KMS-11 (cell line): ENCODE results near the gene OGA.

Experiments used
- H2AFZ ChIP-seq: fragments of 200-600 bp; sonication (generic); 2 replicates; pipeline ENCODE4 v1.6.1; 2016; ENCODE audit warnings: antibody characterized with exemption, mixed run types, low read depth
- H3K27ac ChIP-seq: fragments of 200-600 bp; sonication (generic); 2 replicates; pipeline ENCODE4 v1.6.1; 2016; ENCODE audit warnings: mild to moderate bottlenecking, mixed run types
- H3K27me3 ChIP-seq: fragments of 200-600 bp; sonication (generic); 2 replicates; pipeline ENCODE4 v1.6.1; 2017; ENCODE audit warnings: mild to moderate bottlenecking, low read depth, mixed run types, moderate library complexity; ENCODE audit not compliant: insufficient read depth
- H3K36me3 ChIP-seq: fragments of 200-600 bp; sonication (generic); 2 replicates; pipeline ENCODE4 v1.6.1; 2017; ENCODE audit warnings: mild to moderate bottlenecking, mixed run types; ENCODE audit not compliant: insufficient read depth
- H3K4me1 ChIP-seq: fragments of 200-600 bp; sonication (generic); 2 replicates; pipeline ENCODE4 v1.6.1; 2016; ENCODE audit warnings: mild to moderate bottlenecking, low read depth, mixed run types; ENCODE audit not compliant: poor library complexity, severe bottlenecking
- H3K4me2 ChIP-seq: fragments of 200-600 bp; sonication (generic); 2 replicates; pipeline ENCODE4 v1.7.0; 2016; ENCODE audit warnings: mild to moderate bottlenecking, mixed run types
- H3K4me3 ChIP-seq: fragments of 200-600 bp; sonication (generic); IDR thresholded peaks from 2 replicates; pipeline ENCODE4 v1.6.1; 2017; ENCODE audit warnings: low read depth, low read length, mixed read lengths; ENCODE audit not compliant: insufficient read depth
- H3K79me2 ChIP-seq: fragments of 200-600 bp; sonication (generic); 2 replicates; pipeline ENCODE4 v1.6.1; 2016; ENCODE audit warnings: low read depth, mixed run types; ENCODE audit not compliant: insufficient read depth
- H3K9ac ChIP-seq: fragments of 200-600 bp; sonication (generic); 2 replicates; pipeline ENCODE4 v1.6.1; 2016; ENCODE audit warnings: mild to moderate bottlenecking, mixed run types
- H4K20me1 ChIP-seq: fragments of 200-600 bp; sonication (generic); 2 replicates; pipeline ENCODE4 v1.6.1; 2016; ENCODE audit warnings: mild to moderate bottlenecking, mixed run types; ENCODE audit not compliant: insufficient read depth
- CTCF ChIP-seq: fragments of 200-600 bp; sonication (generic); conservative IDR thresholded peaks from 2 replicates; pipeline ENCODE4 v1.6.1; 2017; ENCODE audit warnings: low read depth, mild to moderate bottlenecking, antibody characterized with exemption, low read length, moderate library complexity, mixed read lengths

OGA gene

GRCh38 chr10:101848894-101849351 is 30.7 kb upstream of the OGA start:
- no peak overlapping the region for H3K4me2 ChIP-seq
- H3K4me3 ChIP-seq = no peak overlapping the region
- H2AFZ ChIP-seq = no peak overlapping the region
- no peaks in the 10 kb centered on the region for H4K20me1 ChIP-seq
- H3K36me3 ChIP-seq = no peaks in the 10 kb centered on the region
- H3K9ac ChIP-seq = no peak overlapping the region
- H3K4me1 ChIP-seq = no peaks in the 10 kb centered on the region
- no peaks in the 10 kb centered on the region for H3K27me3 ChIP-seq
- TF ChIP-seq CTCF = no peak
- H3K79me2 ChIP-seq = no peaks in the 10 kb centered on the region
- H3K27ac ChIP-seq = no peak overlapping the region

- H3K4me2 ChIP-seq = no peak overlapping the region
- no peak overlapping the region for H3K27ac ChIP-seq
- no peak overlapping the region for H3K4me3 ChIP-seq
- no peaks in the 10 kb centered on the region for H3K79me2 ChIP-seq
- H4K20me1 ChIP-seq = no peaks in the 10 kb centered on the region
- no peak for TF ChIP-seq CTCF
- no peak overlapping the region for H2AFZ ChIP-seq
- H3K27me3 ChIP-seq = no peaks in the 10 kb centered on the region
- no peaks in the 10 kb centered on the region for H3K36me3 ChIP-seq
- no peak overlapping the region for H3K9ac ChIP-seq
- H3K4me1 ChIP-seq = no peaks in the 10 kb centered on the region
These were observed 30.2 kb upstream of the OGA start for GRCh38 chr10:101848408-101848807.

GRCh38 chr10:101845893-101846292 is 27.6 kb upstream of the OGA start:
- H3K9ac ChIP-seq = no peak overlapping the region
- H3K79me2 ChIP-seq = no peaks in the 10 kb centered on the region
- H3K4me1 ChIP-seq = peaks cover 2% of the 10 kb centered on the region
- no peak for TF ChIP-seq CTCF
- no peak overlapping the region for H3K4me2 ChIP-seq
- no peak overlapping the region for H3K4me3 ChIP-seq
- no peaks in the 10 kb centered on the region for H3K36me3 ChIP-seq
- no peak overlapping the region for H3K27ac ChIP-seq
- H4K20me1 ChIP-seq = no peaks in the 10 kb centered on the region
- no peak overlapping the region for H2AFZ ChIP-seq
- no peaks in the 10 kb centered on the region for H3K27me3 ChIP-seq

- Histone ChIP-seq H3K4me1 (peaks cover 3% of the 10 kb centered on the region), H3K9ac (no peak within 1 kb of the TSS), H3K4me3 (no peak within 1 kb of the TSS), H4K20me1 (no peaks in the 10 kb centered on the region), H3K36me3 (no peaks in the 10 kb centered on the region), H3K27ac (no peak within 1 kb of the TSS), H3K4me2 (no peak within 1 kb of the TSS), H3K79me2 (no peaks in the 10 kb centered on the region), H2AFZ (no peak within 1 kb of the TSS), H3K27me3 (no peaks in the 10 kb centered on the region)
- TF ChIP-seq CTCF = no peak
These were observed 25.1 kb upstream of the OGA start, which contains the start of gene KCNIP2 for GRCh38 chr10:101843032-101844021. Gene KCNIP2, minus strand, starts transcription at chr10:101843800. Its CDS starts 232 bp downstream, at chr10:101843568.
